WTC11 (cell line): ENCODE results near the gene EXOC4. TPM values are rescaled to one million over a fixed set of nuclear protein-coding genes. Genes with fewer than 3 reads are reported as not detected.

Experiments
- ATAC-seq: fragments of 200-7000 bp; cut with Tn5 transposase; 2 replicates; pipeline ENCODE4 v1.10.0; 2021; ENCODE audit warnings: mild to moderate bottlenecking, moderate library complexity
- CTCF ChIA-PET: fragments of 300-600 bp; sonication (Branson Sonifier 250); formaldehyde crosslinking; loops from one replicate; lab custom pipeline; 2021; ENCODE audit warnings: antibody characterized with exemption; lab: Charles Lee
- POLR2A ChIA-PET: fragments of 350-600 bp; sonication (Branson Sonifier 250); formaldehyde crosslinking; loops from one replicate; lab custom pipeline; 2021; ENCODE audit warnings: antibody characterized with exemption; lab: Charles Lee
- DNase-seq: peaks from one replicate; pipeline ENCODE4 v3.0.0; 2021; ENCODE audit warnings: low spot score
- H3K27ac Mint-ChIP-seq: 2 replicates; pipeline ENCODE4 v1.8.0; 2021; ENCODE audit warnings: mixed read lengths
- H3K27me3 Mint-ChIP-seq: 2 replicates; pipeline ENCODE4 v1.8.0; 2021; ENCODE audit warnings: low read depth, mild to moderate bottlenecking, moderate library complexity, mixed read lengths
- H3K36me3 Mint-ChIP-seq: 2 replicates; pipeline ENCODE4 v1.8.0; 2021; ENCODE audit warnings: mixed read lengths
- H3K4me1 Mint-ChIP-seq: 2 replicates; pipeline ENCODE4 v1.8.0; 2022; ENCODE audit warnings: mixed read lengths
- H3K4me3 Mint-ChIP-seq: 2 replicates; pipeline ENCODE4 v1.8.0; 2021; ENCODE audit warnings: mild to moderate bottlenecking, moderate library complexity, mixed read lengths
- H3K9me3 Mint-ChIP-seq: 2 replicates; pipeline ENCODE4 v1.8.0; 2021; ENCODE audit warnings: mixed read lengths
- ATF2 ChIP-seq: sonication (generic); formaldehyde crosslinking; IDR thresholded peaks from 2 replicates; pipeline ENCODE4 v1.8.1; 2022; ENCODE audit warnings: low read depth, missing genetic modification reagents, borderline replicate concordance
- CBFB ChIP-seq: sonication (generic); formaldehyde crosslinking; IDR thresholded peaks from 2 replicates; pipeline ENCODE4 v1.8.1; 2022; ENCODE audit warnings: mild to moderate bottlenecking, low read depth, missing genetic modification reagents
- CDX4 ChIP-seq: fragments of 250-450 bp; sonication (Bioruptor Pico); IDR thresholded peaks from 2 replicates; pipeline ENCODE4 v1.9.0; 2021; ENCODE audit warnings: moderate library complexity, mild to moderate bottlenecking, inconsistent platforms, borderline replicate concordance
- E2F1 ChIP-seq: sonication (generic); formaldehyde crosslinking; IDR thresholded peaks from 2 replicates; pipeline ENCODE4 v1.8.0; 2022; ENCODE audit warnings: mild to moderate bottlenecking, missing genetic modification reagents
- E2F5 ChIP-seq: sonication (generic); formaldehyde crosslinking; IDR thresholded peaks from 2 replicates; pipeline ENCODE4 v1.8.1; 2022; ENCODE audit warnings: mild to moderate bottlenecking, moderate library complexity, missing genetic modification reagents
- EMX1 ChIP-seq: fragments of 250-450 bp; sonication (Bioruptor Pico); IDR thresholded peaks from 2 replicates; pipeline ENCODE4 v1.8.0; 2021; ENCODE audit warnings: mild to moderate bottlenecking
- GTF2I ChIP-seq: fragments of 250-450 bp; sonication (Bioruptor Pico); conservative IDR thresholded peaks from 2 replicates; pipeline ENCODE4 v1.4.0; 2021; ENCODE audit warnings: mild to moderate bottlenecking
- JAZF1 ChIP-seq: fragments of 250-450 bp; sonication (Bioruptor Pico); IDR thresholded peaks from 2 replicates; pipeline ENCODE4 v1.9.0; 2021; ENCODE audit warnings: moderate library complexity, mild to moderate bottlenecking, inconsistent platforms
- MYBL2 ChIP-seq: sonication (generic); formaldehyde crosslinking; IDR thresholded peaks from 2 replicates; pipeline ENCODE4 v1.8.1; 2023; ENCODE audit warnings: mild to moderate bottlenecking, moderate library complexity, missing genetic modification reagents
- PRDM15 ChIP-seq: sonication (generic); formaldehyde crosslinking; IDR thresholded peaks from 2 replicates; pipeline ENCODE4 v1.8.0; 2022; ENCODE audit warnings: missing genetic modification reagents
- SMAD3 ChIP-seq: sonication (generic); formaldehyde crosslinking; IDR thresholded peaks from 2 replicates; pipeline ENCODE4 v1.8.0; 2022; ENCODE audit warnings: missing genetic modification reagents, mild to moderate bottlenecking, borderline replicate concordance
- TCF7 ChIP-seq: sonication (generic); formaldehyde crosslinking; IDR thresholded peaks from 2 replicates; pipeline ENCODE4 v1.8.0; 2022; ENCODE audit warnings: mild to moderate bottlenecking, low read depth, missing genetic modification reagents, moderate library complexity
- TEAD1 ChIP-seq: sonication (generic); formaldehyde crosslinking; IDR thresholded peaks from 2 replicates; pipeline ENCODE4 v1.8.0; 2022; ENCODE audit warnings: mild to moderate bottlenecking, missing genetic modification reagents
- TP53 ChIP-seq: sonication (generic); formaldehyde crosslinking; IDR thresholded peaks from 2 replicates; pipeline ENCODE4 v1.8.1; 2023; ENCODE audit warnings: mild to moderate bottlenecking, missing genetic modification reagents
- USF2 ChIP-seq: sonication (generic); formaldehyde crosslinking; IDR thresholded peaks from 2 replicates; pipeline ENCODE4 v1.8.1; 2023; ENCODE audit warnings: mild to moderate bottlenecking, missing genetic modification reagents, moderate library complexity
- ZNF219 ChIP-seq: sonication (generic); formaldehyde crosslinking; IDR thresholded peaks from 2 replicates; pipeline ENCODE4 v1.8.0; 2023; ENCODE audit warnings: missing genetic modification reagents, mild to moderate bottlenecking, borderline replicate concordance
- ZNF232 ChIP-seq: sonication (generic); formaldehyde crosslinking; IDR thresholded peaks from 2 replicates; pipeline ENCODE4 v1.8.0; 2022; ENCODE audit warnings: mild to moderate bottlenecking, missing genetic modification reagents
- ZNF423 ChIP-seq: fragments of 250-450 bp; sonication (Bioruptor Pico); IDR thresholded peaks from 2 replicates; pipeline ENCODE4 v2.1.2; 2022; ENCODE audit warnings: mild to moderate bottlenecking, moderate library complexity
- ZNF425 ChIP-seq: fragments of 250-450 bp; sonication (Bioruptor Pico); conservative IDR thresholded peaks from 2 replicates; pipeline ENCODE4 v1.9.0; 2021; ENCODE audit warnings: mild to moderate bottlenecking
- ZSCAN18 ChIP-seq: fragments of 250-450 bp; sonication (Bioruptor Pico); IDR thresholded peaks from 2 replicates; pipeline ENCODE4 v2.1.2; 2022; ENCODE audit warnings: mild to moderate bottlenecking, moderate library complexity
- total RNA-seq: library from RNA; stranded (reverse); gene quantifications from 3 replicates; pipeline ENCODE4 v1.2.3, GENCODE V29; 2021

The EXOC4 gene
- total RNA-seq, 1 experiment from 2014 or later = 62.0 TPM

- Mint-ChIP-seq H3K36me3 (no peaks in the 10 kb centered on the region), H3K4me1 (no peaks in the 10 kb centered on the region), H3K9me3 (peaks cover 4% of the 10 kb centered on the region; the same call in 1 of the 2 replicates), H3K4me3 (no peak overlapping the region), H3K27me3 (no peaks in the 10 kb centered on the region), H3K27ac (no peak overlapping the region)
- TF ChIP-seq TCF7 (CRISPR knock-in tag) (no peak), USF2 (CRISPR knock-in tag) (no peak), GTF2I (CRISPR knock-in tag) (no peak), TEAD1 (CRISPR knock-in tag) (no peak), E2F1 (CRISPR knock-in tag) (no peak), EMX1 (CRISPR knock-in tag) (no peak), JAZF1 (CRISPR knock-in tag) (no peak)
- DNase-seq (no peak), ATAC-seq (no peak)
- ChIA-PET POLR2A (no interaction called here), CTCF (interaction anchor here (0.7 to 1.0 kb wide), 2 partner anchors 13 to 616 kb away, joined by 3 read pairs; no protein-coding TSS in a partner anchor)
These were observed 593.5 kb downstream of the EXOC4 start for GRCh38 chr7:133846203-133846945.

- TF ChIP-seq CDX4 (CRISPR knock-in tag) = no peak
- TF ChIP-seq ZNF423 (CRISPR knock-in tag) = no peak
- TF ChIP-seq TP53 = no peak
- no peak for TF ChIP-seq ZNF219 (CRISPR knock-in tag)
- no peak for TF ChIP-seq CBFB (CRISPR knock-in tag)
- TF ChIP-seq PRDM15 = no peak
- no peak for TF ChIP-seq ZNF232 (CRISPR knock-in tag)
- TF ChIP-seq ZNF425 (CRISPR knock-in tag) = no peak
- TF ChIP-seq SMAD3 (CRISPR knock-in tag) = no peak
- no peak for TF ChIP-seq E2F5 (CRISPR knock-in tag)
- TF ChIP-seq MYBL2 (CRISPR knock-in tag) = no peak
- TF ChIP-seq ZSCAN18 (CRISPR knock-in tag) = no peak
- no peak for TF ChIP-seq ATF2
- Mint-ChIP-seq H3K27ac (no peak overlapping the region), H3K9me3 (no peaks in the 10 kb centered on the region), H3K4me1 (peaks cover 9% of the 10 kb centered on the region; the same call in 1 of the 2 replicates), H3K4me3 (no peak overlapping the region), H3K36me3 (no peaks in the 10 kb centered on the region), H3K27me3 (no peaks in the 10 kb centered on the region)
- ChIA-PET CTCF (interaction anchor here (1.2 kb wide), 1 partner anchor 166 kb away, joined by 3 read pairs; no protein-coding TSS in a partner anchor), POLR2A (no interaction called here)
- ATAC-seq (no peak), DNase-seq (no peak)
These were observed 597.8 kb downstream of the EXOC4 start for GRCh38 chr7:133850497-133851280.
